GM18499 (cell line): ENCODE data around the gene PTCHD4.

Experiments
- ATAC-seq: cut with Tn5 transposase; IDR thresholded peaks from one replicate; pipeline ENCODE4 v1.9.1; 2021; ENCODE audit warnings: moderate number of reproducible peaks; ENCODE audit not compliant: insufficient read depth, unreplicated experiment

The PTCHD4 gene

GRCh38 chr6:48100588-48100895, 10.5 kb downstream of the PTCHD4 start:
- no peak for ATAC-seq

- ATAC-seq = no peak
These were observed 11.0 kb downstream of the PTCHD4 start for GRCh38 chr6:48099713-48100587.

- ATAC-seq = no peak
These were observed 12.1 kb downstream of the PTCHD4 start for GRCh38 chr6:48098923-48099322.

- ATAC-seq = no peak
These were observed 18.3 kb downstream of the PTCHD4 start for GRCh38 chr6:48092550-48093217.

GRCh38 chr6:48090546-48090945, 20.5 kb downstream of the PTCHD4 start:
- ATAC-seq = no peak

GRCh38 chr6:48087448-48087847, 23.5 kb downstream of the PTCHD4 start:
- no peak for ATAC-seq

- no peak for ATAC-seq
These were observed 24.8 kb downstream of the PTCHD4 start for GRCh38 chr6:48086187-48086586.

GRCh38 chr6:48085131-48085741, 25.8 kb downstream of the PTCHD4 start:
- no peak for ATAC-seq

GRCh38 chr6:48084201-48084600, 26.8 kb downstream of the PTCHD4 start:
- ATAC-seq = no peak

GRCh38 chr6:48080227-48081009, 30.6 kb downstream of the PTCHD4 start:
- no peak for ATAC-seq

GRCh38 chr6:48078120-48078519, 32.9 kb downstream of the PTCHD4 start:
- ATAC-seq = no peak

GRCh38 chr6:48075181-48075580, 35.8 kb downstream of the PTCHD4 start:
- ATAC-seq = no peak

- no peak for ATAC-seq
These were observed 36.8 kb downstream of the PTCHD4 start for GRCh38 chr6:48073976-48074767.

- no peak for ATAC-seq
These were observed 39.2 kb downstream of the PTCHD4 start for GRCh38 chr6:48071833-48072232.

- ATAC-seq = no peak
These were observed 41.7 kb downstream of the PTCHD4 start for GRCh38 chr6:48069280-48069679.

- no peak for ATAC-seq
These were observed 42.4 kb downstream of the PTCHD4 start for GRCh38 chr6:48068278-48069251.

GRCh38 chr6:48067886-48068277, 43.1 kb downstream of the PTCHD4 start:
- ATAC-seq = no peak

- no peak for ATAC-seq
These were observed 43.8 kb downstream of the PTCHD4 start for GRCh38 chr6:48067148-48067712.
